Stomach smooth muscle (tissue), 2 donors: Measurements from ENCODE around the gene MAGI1.

Source experiments
- H3K27ac ChIP-seq: one replicate; pipeline ENCODE4 v1.7.0; 2013; ENCODE audit warnings: mild to moderate bottlenecking, low read length, inconsistent platforms
- H3K27me3 ChIP-seq, 2 donors: one replicate each; pipeline ENCODE4 v1.7.0; 2013; ENCODE audit warnings: low read length in 2 of 2; ENCODE audit not compliant: insufficient read depth in 2 of 2, control insufficient read depth in 1 of 2
- H3K36me3 ChIP-seq, 2 donors: one replicate each; pipeline ENCODE4 v1.7.0; 2013; ENCODE audit warnings: low read length in 2 of 2; ENCODE audit not compliant: control insufficient read depth in 2 of 2, insufficient read depth in 2 of 2
- H3K4me1 ChIP-seq: one replicate; pipeline ENCODE4 v1.7.0; 2013; ENCODE audit warnings: low read length; ENCODE audit not compliant: control insufficient read depth, insufficient read depth
- H3K4me3 ChIP-seq, 2 donors: one replicate each; pipeline ENCODE4 v1.7.0; 2013; ENCODE audit warnings: low read length in 2 of 2
- H3K9ac ChIP-seq, 2 donors: one replicate each; pipeline ENCODE4 v1.7.0; 2013; ENCODE audit warnings: low read length in 2 of 2, mild to moderate bottlenecking in 1 of 2
- H3K9me3 ChIP-seq, 2 donors: one replicate each; pipeline ENCODE4 v1.7.0; 2013; ENCODE audit warnings: low read length in 2 of 2; ENCODE audit not compliant: control insufficient read depth in 2 of 2
- donor health status: healthy.
- donor health status: Pancreatic carcinoma.

Gene MAGI1

GRCh38 chr3:66038726-66039589, at the start of gene MAGI1:
Gene MAGI1 (minus strand): TSS chr3:66038918. CDS start chr3:66038308, 610 bp downstream.
- no peaks in the 10 kb centered on the region for H3K36me3 ChIP-seq
- peak within 1 kb of the TSS; percentile 76 to 87 for H3K9ac ChIP-seq
- H3K27me3 ChIP-seq: no peaks in the 10 kb centered on the region
- H3K4me3 ChIP-seq: peak within 1 kb of the TSS; percentile 87 to 88
- H3K4me1 ChIP-seq: peaks cover 32% of the 10 kb centered on the region
- H3K27ac ChIP-seq: peak within 1 kb of the TSS; percentile 83
- no peaks in the 10 kb centered on the region for H3K9me3 ChIP-seq

- H3K9me3 ChIP-seq: no peaks in the 10 kb centered on the region
- no peaks in the 10 kb centered on the region for H3K36me3 ChIP-seq
- H3K27ac ChIP-seq: no peak overlapping the region
- no peak overlapping the region for H3K9ac ChIP-seq
- no peaks in the 10 kb centered on the region for H3K4me1 ChIP-seq
- no peaks in the 10 kb centered on the region for H3K27me3 ChIP-seq
- no peak overlapping the region for H3K4me3 ChIP-seq
Measured at GRCh38 chr3:66083784-66084213, 45.1 kb upstream of the MAGI1 start.

GRCh38 chr3:66083096-66083678, 44.5 kb upstream of the MAGI1 start:
- H3K27me3 ChIP-seq: no peaks in the 10 kb centered on the region
- no peaks in the 10 kb centered on the region for H3K36me3 ChIP-seq
- H3K4me3 ChIP-seq: no peak overlapping the region
- H3K4me1 ChIP-seq: no peaks in the 10 kb centered on the region
- H3K9me3 ChIP-seq: no peaks in the 10 kb centered on the region
- H3K9ac ChIP-seq: no peak overlapping the region
- no peak overlapping the region for H3K27ac ChIP-seq

DNA sequence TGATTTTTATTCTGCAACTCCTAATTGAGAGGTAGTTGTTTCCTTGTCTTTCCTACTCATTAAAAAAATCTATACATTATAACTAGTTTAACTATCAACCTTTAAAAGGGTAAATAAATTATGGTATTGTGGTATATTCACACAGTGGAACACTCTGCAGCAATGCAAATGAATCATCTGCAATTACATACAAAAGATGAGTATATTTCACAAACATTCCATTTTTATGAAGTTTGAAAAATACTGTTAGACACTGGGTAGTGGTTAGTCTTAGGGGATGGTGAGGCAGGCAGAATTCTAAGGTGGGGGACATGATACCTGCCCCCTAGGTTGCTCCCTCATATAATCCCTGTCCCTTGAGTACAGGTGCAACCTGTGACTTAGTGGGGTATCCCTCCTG, 44.0 kb upstream of the MAGI1 start:
- H3K27ac ChIP-seq: no peak overlapping the region
- H3K9me3 ChIP-seq: no peaks in the 10 kb centered on the region
- no peak overlapping the region for H3K4me3 ChIP-seq
- H3K4me1 ChIP-seq: no peaks in the 10 kb centered on the region
- no peaks in the 10 kb centered on the region for H3K36me3 ChIP-seq
- no peak overlapping the region for H3K9ac ChIP-seq
- no peaks in the 10 kb centered on the region for H3K27me3 ChIP-seq

DNA sequence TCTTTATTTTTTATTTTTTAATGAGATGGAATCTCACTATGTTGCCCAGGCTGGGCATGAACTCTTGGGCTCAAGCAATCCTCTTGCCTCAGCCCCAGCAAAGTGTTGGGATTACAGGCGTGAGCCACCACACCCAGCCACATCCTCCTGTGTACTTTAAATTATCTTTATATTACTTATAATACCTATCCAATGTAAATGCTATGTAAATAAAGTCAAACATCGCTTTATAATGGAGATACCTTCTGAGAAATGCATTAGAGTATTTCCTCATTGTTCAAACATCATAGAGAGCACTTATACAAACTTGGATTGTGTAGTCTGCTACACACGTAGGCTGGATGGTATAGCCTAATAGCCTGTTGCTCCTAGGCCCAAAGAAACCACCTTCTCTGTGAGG, 41.4 kb upstream of the MAGI1 start:
- H3K4me1 ChIP-seq: no peaks in the 10 kb centered on the region
- H3K9me3 ChIP-seq: no peaks in the 10 kb centered on the region
- H3K36me3 ChIP-seq: no peaks in the 10 kb centered on the region
- H3K27me3 ChIP-seq: no peaks in the 10 kb centered on the region
- no peak overlapping the region for H3K4me3 ChIP-seq
- H3K9ac ChIP-seq: no peak overlapping the region
- H3K27ac ChIP-seq: no peak overlapping the region

DNA sequence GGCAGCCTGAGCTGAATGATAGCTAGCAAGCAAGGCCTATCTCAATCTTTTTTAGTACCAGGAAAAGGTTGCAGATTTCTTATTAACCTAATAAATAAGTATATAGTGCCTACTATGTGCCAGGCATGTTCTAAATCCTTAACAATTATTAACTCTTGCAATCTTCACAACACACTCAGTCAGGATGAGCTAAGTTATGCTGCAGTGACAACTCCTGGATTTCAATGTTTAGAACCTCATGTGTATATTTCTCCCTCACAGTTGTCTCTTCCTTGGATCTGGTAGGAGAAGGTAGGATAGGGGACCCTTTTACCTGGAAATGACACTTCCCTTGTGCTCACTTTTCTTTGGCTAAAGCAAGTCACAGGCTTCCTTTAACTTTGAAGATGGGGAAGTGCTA, 39.3 kb upstream of the MAGI1 start:
- Histone ChIP-seq H3K36me3 (no peaks in the 10 kb centered on the region), H3K9me3 (no peaks in the 10 kb centered on the region), H3K9ac (no peak overlapping the region)

DNA sequence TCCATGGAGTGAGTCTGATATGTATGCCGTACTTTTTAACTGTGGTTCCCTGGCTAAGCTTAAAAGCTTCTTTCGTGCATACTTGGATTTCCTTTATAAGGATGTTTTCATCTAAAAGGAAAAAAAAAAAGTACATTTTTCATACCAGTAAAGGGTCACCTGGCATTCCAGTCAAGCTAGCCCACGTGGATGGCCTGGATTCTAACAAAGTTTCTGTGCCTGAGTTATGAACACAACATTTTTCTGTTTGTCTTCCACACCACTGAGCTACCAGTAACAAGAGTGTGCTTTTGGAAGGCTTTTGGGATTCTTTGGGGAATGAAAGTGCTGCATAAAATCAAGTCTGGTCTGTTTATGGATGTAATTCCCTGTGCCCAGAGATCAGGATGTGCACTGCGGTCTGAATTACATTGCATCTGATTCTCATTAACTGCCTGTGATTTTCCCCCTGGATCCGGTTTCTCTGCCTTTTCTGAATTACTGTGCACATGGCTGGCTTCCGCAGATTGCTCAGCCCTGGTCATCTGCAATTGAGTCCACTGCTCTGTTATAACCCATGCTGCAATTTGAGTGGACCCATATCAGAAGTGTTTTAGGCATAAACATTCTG, 38.2 kb upstream of the MAGI1 start:
- Histone ChIP-seq H3K36me3 (no peaks in the 10 kb centered on the region), H3K9ac (no peak overlapping the region), H3K9me3 (no peaks in the 10 kb centered on the region), H3K4me1 (no peaks in the 10 kb centered on the region), H3K27ac (no peak overlapping the region), H3K4me3 (no peak overlapping the region), H3K27me3 (no peaks in the 10 kb centered on the region)

More for the DNA sequence above, 39.3 kb upstream of the MAGI1 start:
- Histone ChIP-seq H3K4me3 (no peak overlapping the region), H3K27ac (no peak overlapping the region), H3K27me3 (no peaks in the 10 kb centered on the region), H3K4me1 (no peaks in the 10 kb centered on the region)

DNA sequence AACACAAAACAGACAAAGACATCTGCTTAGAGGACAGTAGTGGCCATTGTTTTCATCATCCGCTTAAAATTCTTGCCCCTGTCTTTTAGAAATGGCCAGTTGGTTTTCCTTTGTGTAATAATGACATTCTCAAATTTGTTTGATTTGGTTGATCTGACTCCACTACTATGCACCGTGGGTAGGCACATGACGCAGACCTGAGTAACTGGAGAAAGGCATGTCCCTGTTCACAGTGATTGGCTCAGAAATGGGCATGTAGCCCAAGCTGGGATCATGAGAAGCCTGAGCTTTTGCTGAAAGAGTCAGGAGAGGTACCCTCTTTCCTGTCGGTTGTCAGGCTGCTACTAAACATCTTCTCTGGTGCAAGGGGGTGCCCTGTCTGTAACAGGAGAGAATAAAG, 36.6 kb upstream of the MAGI1 start:
- Histone ChIP-seq H3K9ac (no peak overlapping the region), H3K9me3 (no peaks in the 10 kb centered on the region), H3K27ac (no peak overlapping the region)

DNA sequence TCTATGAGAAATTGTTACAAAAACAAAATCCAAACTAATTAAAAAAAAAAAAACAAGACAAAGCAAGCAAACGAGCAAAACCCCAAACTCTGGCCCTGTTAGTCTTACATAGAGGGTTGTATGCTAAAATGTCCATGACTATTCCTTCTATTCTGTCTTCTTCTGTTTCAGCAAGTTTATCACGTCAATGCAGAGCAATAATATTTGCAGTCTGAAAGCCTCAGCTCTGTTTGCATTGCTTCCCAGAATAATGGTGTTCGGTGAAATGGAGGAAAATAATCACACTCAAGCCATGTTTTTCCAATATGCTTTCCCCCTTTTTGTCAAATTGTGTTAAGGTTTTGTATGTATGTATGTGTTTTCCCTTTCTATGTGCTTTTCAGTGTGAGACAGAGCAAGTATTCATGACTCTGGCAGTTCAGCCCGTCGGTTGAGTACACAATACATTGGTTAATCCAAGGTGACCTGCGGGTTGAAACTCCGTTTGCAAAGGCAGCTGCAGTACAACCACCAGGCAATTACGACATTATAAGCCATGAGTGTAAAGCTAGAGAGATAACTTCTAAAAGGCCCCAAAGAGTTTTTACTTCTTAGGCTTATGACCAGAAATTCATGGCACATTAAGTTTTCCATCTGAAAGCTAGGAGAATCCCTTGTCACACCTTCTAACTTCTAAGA, 34.9 kb upstream of the MAGI1 start:
- H3K4me3 ChIP-seq: no peak overlapping the region
- H3K27me3 ChIP-seq: no peaks in the 10 kb centered on the region
- H3K4me1 ChIP-seq: no peaks in the 10 kb centered on the region
- H3K36me3 ChIP-seq: no peaks in the 10 kb centered on the region
- H3K9me3 ChIP-seq: peaks cover 0 to 5% of the 10 kb centered on the region in 2 donors
- H3K27ac ChIP-seq: no peak overlapping the region
- no peak overlapping the region for H3K9ac ChIP-seq

More for the DNA sequence above, 36.6 kb upstream of the MAGI1 start:
- Histone ChIP-seq H3K4me1 (no peaks in the 10 kb centered on the region), H3K36me3 (no peaks in the 10 kb centered on the region), H3K27me3 (no peaks in the 10 kb centered on the region), H3K4me3 (no peak overlapping the region)

DNA sequence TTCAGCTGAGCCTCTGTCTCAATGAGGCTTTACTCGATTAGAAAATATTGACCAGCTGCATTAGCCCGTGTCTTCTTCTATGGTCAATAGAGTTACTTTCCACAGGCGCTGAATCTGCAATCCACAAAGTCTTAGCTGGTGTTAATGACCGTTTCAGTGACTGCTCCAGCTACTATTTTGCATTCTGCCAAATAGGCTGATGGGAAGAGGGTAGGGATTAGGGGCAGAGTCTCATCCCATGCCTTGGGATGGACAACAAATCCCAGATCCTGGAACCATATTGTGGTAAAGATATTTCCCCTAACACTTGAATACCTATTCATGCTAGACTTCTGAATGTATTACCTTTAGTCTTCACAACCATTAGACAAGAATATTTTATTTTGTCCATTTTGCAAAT, 29.5 kb upstream of the MAGI1 start:
- Histone ChIP-seq H3K36me3 (no peaks in the 10 kb centered on the region), H3K9me3 (peaks cover 0 to 5% of the 10 kb centered on the region in 2 donors), H3K27ac (no peak overlapping the region), H3K4me3 (no peak overlapping the region), H3K9ac (no peak overlapping the region), H3K27me3 (no peaks in the 10 kb centered on the region), H3K4me1 (no peaks in the 10 kb centered on the region)
